ENCODE results near the gene SART1. TPM values are rescaled to one million over a fixed set of nuclear protein-coding genes. Genes with fewer than 3 reads are reported as not detected.

The SART1 gene
- total RNA-seq, 4 donors from 2014 or later = 27.6 to 35.0 (median 33.1) TPM

DNA sequence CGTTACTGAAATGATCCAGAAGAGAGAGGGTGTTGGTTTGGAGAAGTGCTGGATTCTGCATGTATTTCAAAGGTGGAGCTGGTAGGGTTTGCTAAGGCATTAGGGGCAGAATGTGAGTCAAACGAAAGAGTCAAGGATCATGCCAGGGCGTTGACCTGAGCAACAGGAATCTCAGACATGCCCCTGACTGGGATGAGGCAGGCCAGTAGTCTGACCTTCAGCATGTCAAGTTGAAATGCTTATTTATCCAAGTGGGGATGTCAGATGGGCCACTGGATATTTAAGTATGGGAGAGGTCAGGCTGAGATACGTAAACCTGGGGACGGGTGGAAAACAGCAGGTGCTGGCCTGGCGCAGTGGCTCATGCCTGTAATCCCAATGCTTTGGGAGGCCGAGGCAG lies 19.0 kb upstream of the SART1 start:
- 69 to 76% methylated on average over 5 to 7 of the region's 7 CpGs for WGBS, 2 donors
- TF ChIP-seq, protein P1, sequence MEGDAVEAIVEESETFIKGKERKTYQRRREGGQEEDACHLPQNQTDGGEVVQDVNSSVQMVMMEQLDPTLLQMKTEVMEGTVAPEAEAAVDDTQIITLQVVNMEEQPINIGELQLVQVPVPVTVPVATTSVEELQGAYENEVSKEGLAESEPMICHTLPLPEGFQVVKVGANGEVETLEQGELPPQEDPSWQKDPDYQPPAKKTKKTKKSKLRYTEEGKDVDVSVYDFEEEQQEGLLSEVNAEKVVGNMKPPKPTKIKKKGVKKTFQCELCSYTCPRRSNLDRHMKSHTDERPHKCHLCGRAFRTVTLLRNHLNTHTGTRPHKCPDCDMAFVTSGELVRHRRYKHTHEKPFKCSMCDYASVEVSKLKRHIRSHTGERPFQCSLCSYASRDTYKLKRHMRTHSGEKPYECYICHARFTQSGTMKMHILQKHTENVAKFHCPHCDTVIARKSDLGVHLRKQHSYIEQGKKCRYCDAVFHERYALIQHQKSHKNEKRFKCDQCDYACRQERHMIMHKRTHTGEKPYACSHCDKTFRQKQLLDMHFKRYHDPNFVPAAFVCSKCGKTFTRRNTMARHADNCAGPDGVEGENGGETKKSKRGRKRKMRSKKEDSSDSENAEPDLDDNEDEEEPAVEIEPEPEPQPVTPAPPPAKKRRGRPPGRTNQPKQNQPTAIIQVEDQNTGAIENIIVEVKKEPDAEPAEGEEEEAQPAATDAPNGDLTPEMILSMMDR (IDR thresholded peaks at IDR 0.05) = no peak
- TF ChIP-seq POLR2A (IDR thresholded peaks at IDR 0.05) = no peak

DNA sequence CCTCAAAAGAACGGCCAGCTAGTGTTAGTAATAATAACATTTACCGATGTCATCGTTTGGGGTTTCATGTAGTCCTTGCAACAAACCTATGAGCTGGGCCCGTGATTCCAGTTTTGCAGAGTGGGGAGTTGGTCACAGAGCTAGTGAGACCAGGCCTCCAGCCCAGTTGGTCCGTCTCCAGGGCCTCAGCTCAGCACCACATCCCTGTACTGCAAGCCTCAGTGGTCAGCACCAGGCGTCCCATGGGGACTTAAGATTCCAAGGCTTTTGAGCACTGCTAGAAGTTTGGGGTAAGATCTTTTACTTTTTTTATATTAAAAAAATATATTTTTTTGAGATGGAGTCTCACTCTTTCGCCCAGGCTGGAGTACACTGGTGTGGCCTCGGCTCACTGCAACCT lies 17.3 kb upstream of the SART1 start:
- WGBS, 2 donors = 83 to 84% methylated on average over 8 of the region's 8 CpGs
- DNase-seq = no peak
- Histone ChIP-seq H3K9me3 (no peaks in the 10 kb centered on the region), H3K27ac (no peak overlapping the region), H3K36me3 (no peaks in the 10 kb centered on the region), H3K4me1 (peaks cover 0 to 8% (median 0%) of the 10 kb centered on the region in 3 donors), H3K4me3 (no peak overlapping the region), H3K27me3 (peaks cover 0 to 33% (median 0%) of the 10 kb centered on the region in 4 donors)
- TF ChIP-seq, protein P1 (IDR thresholded peaks at IDR 0.05) = no peak
- TF ChIP-seq POLR2A (IDR thresholded peaks at IDR 0.05) = no peak
- intact Hi-C loops (cut with DNase I) = no loop called here

More for the DNA sequence above, 19.0 kb upstream of the SART1 start:
- no peaks in the 10 kb centered on the region for H3K36me3 ChIP-seq
- H3K9me3 ChIP-seq = no peaks in the 10 kb centered on the region
- intact Hi-C loops (cut with DNase I) = no loop called here
- H3K4me3 ChIP-seq = no peak overlapping the region
- peaks cover 0 to 8% (median 0%) of the 10 kb centered on the region in 3 donors for H3K4me1 ChIP-seq
- DNase-seq = no peak
- peaks cover 0 to 32% (median 0%) of the 10 kb centered on the region in 4 donors for H3K27me3 ChIP-seq
- H3K27ac ChIP-seq = no peak overlapping the region

DNA sequence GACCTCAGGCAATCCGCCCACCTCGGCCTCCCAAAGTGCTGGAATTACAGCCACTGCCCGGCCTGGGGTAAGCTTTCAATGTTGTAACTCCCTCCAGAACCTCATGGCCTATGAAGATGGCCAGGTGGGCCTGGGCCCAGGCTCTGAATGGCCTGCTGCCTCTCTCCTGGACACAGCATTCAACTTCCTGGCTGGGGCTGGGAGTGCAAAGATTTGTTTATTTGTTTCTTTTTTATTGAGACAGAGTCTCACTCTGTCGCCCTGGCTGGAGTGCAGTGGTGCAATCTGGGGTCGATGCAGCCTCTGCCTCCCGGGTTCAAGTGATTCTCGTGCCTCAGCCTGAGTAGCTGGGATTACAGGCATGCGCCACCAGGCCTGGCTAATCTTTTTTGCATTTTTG lies 16.8 kb upstream of the SART1 start:
- Histone ChIP-seq H3K4me1 (peaks cover 0 to 8% (median 0%) of the 10 kb centered on the region in 3 donors), H3K9me3 (no peaks in the 10 kb centered on the region), H3K4me3 (no peak overlapping the region), H3K27me3 (peaks cover 0 to 33% (median 0%) of the 10 kb centered on the region in 4 donors), H3K27ac (no peak overlapping the region), H3K36me3 (no peaks in the 10 kb centered on the region)
- intact Hi-C loops (cut with DNase I) = no loop called here
- WGBS, 2 donors = 76 to 81% methylated on average over 3 to 5 of the region's 8 CpGs
- TF ChIP-seq, protein P1 (IDR thresholded peaks at IDR 0.05) = no peak
- no peak for TF ChIP-seq POLR2A (IDR thresholded peaks at IDR 0.05)
- DNase-seq = no peak

DNA sequence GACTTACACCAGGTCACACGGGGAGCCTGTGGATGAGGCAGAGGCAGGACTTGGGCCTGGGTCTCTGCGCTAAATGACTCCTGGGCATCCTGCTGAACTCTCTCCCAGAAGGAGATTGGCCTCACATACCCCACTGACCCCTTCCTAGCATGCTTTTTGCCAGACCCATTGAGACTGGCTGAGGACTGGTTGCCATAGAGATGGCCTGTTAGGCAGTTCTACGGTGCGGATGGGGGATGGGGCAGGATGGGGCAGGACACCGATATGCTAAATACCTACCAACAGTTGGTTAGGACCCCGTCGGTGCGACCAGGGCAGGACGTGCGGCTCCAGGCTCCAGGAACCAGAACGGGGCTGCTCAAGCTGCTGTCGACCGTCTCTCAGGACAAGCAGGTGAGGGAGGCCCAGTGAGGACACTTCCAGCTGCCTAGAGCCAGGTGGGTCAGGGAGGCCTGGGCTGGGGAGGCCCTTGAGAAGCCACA lies 16.1 kb upstream of the SART1 start, which contains the start of gene TSGA10IP:
TSGA10IP (plus strand) TSS at position 51 of the 482 bp plus-strand sequence; CDS start at position 247, 196 bp downstream.
- intact Hi-C loops (cut with DNase I) = no loop called here
- H3K9me3 ChIP-seq = no peaks in the 10 kb centered on the region
- peaks cover 0 to 28% (median 0%) of the 10 kb centered on the region in 4 donors for H3K27me3 ChIP-seq
- H3K27ac ChIP-seq = no peak within 1 kb of the TSS
- H3K4me1 ChIP-seq = peaks cover 0 to 8% (median 0%) of the 10 kb centered on the region in 3 donors
- no peak within 1 kb of the TSS for H3K4me3 ChIP-seq
- WGBS, 2 donors = 76 to 92% methylated on average over 2 to 5 of the region's 13 CpGs
- H3K36me3 ChIP-seq = no peaks in the 10 kb centered on the region
- no peak for DNase-seq
- TF ChIP-seq, protein P1 (IDR thresholded peaks at IDR 0.05) = no peak
- TF ChIP-seq POLR2A (IDR thresholded peaks at IDR 0.05) = no peak

DNA sequence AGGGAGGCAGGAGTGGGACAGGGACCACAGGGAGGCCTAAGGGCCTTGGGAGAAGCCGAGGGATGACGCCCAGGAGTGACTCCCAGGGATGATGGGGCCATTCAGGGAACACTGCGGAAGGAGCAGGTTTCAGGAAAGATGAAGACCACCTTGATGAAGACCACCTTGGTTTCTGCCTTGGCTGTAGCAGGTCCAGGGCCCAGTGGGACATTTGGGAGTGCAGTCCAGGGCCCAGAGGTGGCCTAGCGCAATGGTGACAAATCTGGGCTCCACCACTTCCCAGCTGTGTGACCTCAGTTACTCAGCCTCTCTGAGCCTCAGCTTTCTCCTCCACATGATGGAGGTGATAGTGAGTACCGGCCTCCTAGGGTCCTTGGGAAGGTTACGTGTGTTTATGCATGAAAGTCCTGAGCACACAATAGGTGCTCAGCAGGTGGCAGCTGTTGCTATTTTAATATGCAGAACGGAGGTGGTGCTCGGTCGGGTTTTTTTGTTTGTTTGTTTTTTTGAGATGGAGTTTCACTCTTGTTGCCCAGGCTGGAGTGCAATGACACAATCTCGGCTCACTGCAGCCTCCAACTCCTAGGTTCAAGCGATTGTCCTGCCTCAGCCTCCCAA lies 15.5 kb upstream of the SART1 start:
- peaks cover 0 to 8% (median 0%) of the 10 kb centered on the region in 3 donors for H3K4me1 ChIP-seq
- no peak for TF ChIP-seq POLR2A (IDR thresholded peaks at IDR 0.05)
- TF ChIP-seq, protein P1 (IDR thresholded peaks at IDR 0.05) = no peak
- H3K27ac ChIP-seq = no peak overlapping the region
- peaks cover 0 to 22% (median 0%) of the 10 kb centered on the region in 4 donors for H3K27me3 ChIP-seq
- WGBS, 2 donors = 76 to 84% methylated on average over 9 to 11 of the region's 11 CpGs
- no peak overlapping the region for H3K4me3 ChIP-seq
- DNase-seq = no peak
- no peaks in the 10 kb centered on the region for H3K9me3 ChIP-seq
- intact Hi-C loops (cut with DNase I) = no loop called here
- H3K36me3 ChIP-seq = no peaks in the 10 kb centered on the region

Measured in esophagus squamous epithelium (tissue), 5 donors.